HG02885 (cell line): Measurements from ENCODE around the gene ZFAND3.

Source experiments
- ATAC-seq: cut with Tn5 transposase; IDR thresholded peaks from one replicate; pipeline ENCODE4 v1.9.1; 2021; ENCODE audit warnings: mild to moderate bottlenecking; ENCODE audit not compliant: unreplicated experiment, poor library complexity

The ZFAND3 gene

GRCh38 chr6:38173909-38174308 is 354.4 kb downstream of the ZFAND3 start:
- ATAC-seq = no peak

GRCh38 chr6:38174315-38174714 is 354.8 kb downstream of the ZFAND3 start:
- ATAC-seq = no peak

GRCh38 chr6:38174806-38175495 is 355.4 kb downstream of the ZFAND3 start:
- no peak for ATAC-seq

- no peak for ATAC-seq
Observed at GRCh38 chr6:38175786-38176185, 356.3 kb downstream of the ZFAND3 start.

- ATAC-seq = no peak
Observed at GRCh38 chr6:38176797-38177751, 357.5 kb downstream of the ZFAND3 start.

- no peak for ATAC-seq
Observed at GRCh38 chr6:38177882-38178583, 358.5 kb downstream of the ZFAND3 start.

GRCh38 chr6:38178584-38178886 is 359.0 kb downstream of the ZFAND3 start:
- no peak for ATAC-seq

- ATAC-seq = no peak
Observed at GRCh38 chr6:38179300-38179699, 359.8 kb downstream of the ZFAND3 start.

- no peak for ATAC-seq
Observed at GRCh38 chr6:38179794-38180430, 360.4 kb downstream of the ZFAND3 start.

GRCh38 chr6:38180586-38180985 is 361.1 kb downstream of the ZFAND3 start:
- ATAC-seq = no peak

GRCh38 chr6:38182426-38182825 is 362.9 kb downstream of the ZFAND3 start:
- no peak for ATAC-seq

- no peak for ATAC-seq
Observed at GRCh38 chr6:38183856-38184584, 364.5 kb downstream of the ZFAND3 start.

- no peak for ATAC-seq
Observed at GRCh38 chr6:38184585-38185080, 365.1 kb downstream of the ZFAND3 start.

GRCh38 chr6:38185244-38185643 is 365.7 kb downstream of the ZFAND3 start:
- ATAC-seq = no peak

- ATAC-seq = no peak
Observed at GRCh38 chr6:38185752-38186151, 366.2 kb downstream of the ZFAND3 start.

- ATAC-seq = no peak
Observed at GRCh38 chr6:38187325-38187724, 367.8 kb downstream of the ZFAND3 start.

GRCh38 chr6:38187811-38188590 is 368.5 kb downstream of the ZFAND3 start:
- ATAC-seq = no peak

- no peak for ATAC-seq
Observed at GRCh38 chr6:38188677-38189335, 369.3 kb downstream of the ZFAND3 start.
